ENCODE measurements around the gene KRTAP5-2.

KRTAP5-2 gene

DNA sequence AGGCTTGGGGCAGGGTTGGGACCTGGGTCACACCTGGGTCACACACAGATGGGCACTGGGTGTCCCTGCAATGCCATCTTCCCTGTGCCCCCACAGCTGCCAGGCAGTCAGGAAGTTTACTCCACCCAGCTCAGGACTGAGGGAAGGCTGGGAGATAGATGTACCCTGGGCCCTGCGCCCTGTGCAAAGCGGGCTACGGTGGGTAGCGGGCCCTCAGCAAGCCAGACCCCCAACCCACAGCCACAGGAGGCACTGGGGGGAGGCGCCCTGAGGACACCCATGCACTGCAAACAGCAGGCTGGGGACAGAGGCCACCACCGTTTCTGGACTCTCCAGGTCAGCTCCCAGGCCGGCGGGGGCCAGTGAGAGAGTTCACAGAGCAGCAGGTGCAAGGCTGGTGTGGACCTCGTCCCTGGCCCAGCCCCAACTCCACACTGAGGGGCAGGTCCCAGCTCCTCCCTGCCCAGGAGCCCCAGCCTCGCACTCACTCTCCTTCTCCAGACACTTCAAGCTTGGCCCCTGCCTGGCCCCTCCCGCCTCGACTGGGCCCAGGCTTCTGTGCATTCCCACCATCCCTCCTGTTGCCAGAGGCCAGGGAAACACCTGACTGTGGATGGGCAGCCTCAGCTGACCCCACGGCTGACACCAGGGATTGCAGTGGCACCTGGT, 30.9 kb downstream of the KRTAP5-2 start:
- no peak overlapping the region for H3K4me3 ChIP-seq (ENCODE audit: extremely low read depth, insufficient read depth, low read length, poor library complexity, severe bottlenecking)
- WGBS, 2 experiments (ENCODE audit: insufficient coverage in 2 of 2), result 81 to 86% methylated on average over 10 of the region's 13 CpGs
- H3K27ac ChIP-seq (ENCODE audit: low read depth, low read length, severe bottlenecking), result no peak overlapping the region
- peaks cover 16% of the 10 kb centered on the region for H3K36me3 ChIP-seq (ENCODE audit: control insufficient read depth, insufficient read depth, low read length)
- no peaks in the 10 kb centered on the region for H3K9me3 ChIP-seq (ENCODE audit: control insufficient read depth, low read length)
- H3K4me1 ChIP-seq (ENCODE audit: control insufficient read depth, insufficient read depth, low read length, poor library complexity, severe bottlenecking), result peaks cover 17% of the 10 kb centered on the region

DNA sequence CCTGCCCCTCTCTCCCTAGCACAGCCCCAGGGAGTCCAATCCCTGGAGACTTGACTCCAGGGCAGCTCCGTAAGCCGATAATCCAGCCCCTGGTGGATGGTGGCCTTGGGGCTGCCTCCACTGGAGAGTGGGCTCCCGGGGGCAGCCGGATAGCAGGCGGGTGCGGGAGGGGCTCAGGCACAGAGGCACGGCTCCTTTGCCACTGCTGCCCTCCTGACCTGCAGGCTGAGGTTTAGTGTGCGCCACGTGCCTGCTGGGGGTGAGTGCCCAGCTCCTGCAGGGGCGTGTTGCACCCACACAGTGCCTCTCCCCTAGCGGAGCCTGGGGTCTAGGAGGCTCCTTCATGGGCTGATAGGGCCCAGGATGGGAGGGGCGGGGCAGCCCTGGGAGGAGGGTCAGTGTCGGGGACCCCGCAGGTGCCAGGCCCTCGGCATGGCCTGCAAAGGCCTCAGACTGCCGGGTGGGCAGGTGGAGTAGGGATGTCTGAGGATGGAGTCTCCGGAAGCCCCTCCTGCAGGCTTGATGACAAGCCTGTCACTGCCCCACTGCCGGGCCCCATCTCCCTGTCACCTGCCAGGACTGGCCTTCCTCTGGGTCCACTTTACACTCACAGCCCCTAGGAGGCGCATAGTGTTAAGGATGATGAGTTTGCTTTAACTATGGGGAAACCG, 31.6 kb downstream of the KRTAP5-2 start:
- no peak overlapping the region for H3K4me3 ChIP-seq (ENCODE audit: extremely low read depth, insufficient read depth, low read length, poor library complexity, severe bottlenecking)
- no peak overlapping the region for H3K27ac ChIP-seq (ENCODE audit: low read depth, low read length, severe bottlenecking)
- H3K9me3 ChIP-seq (ENCODE audit: control insufficient read depth, low read length), result no peaks in the 10 kb centered on the region
- peaks cover 17% of the 10 kb centered on the region for H3K4me1 ChIP-seq (ENCODE audit: control insufficient read depth, insufficient read depth, low read length, poor library complexity, severe bottlenecking)
- H3K36me3 ChIP-seq (ENCODE audit: control insufficient read depth, insufficient read depth, low read length), result peaks cover 23% of the 10 kb centered on the region
- WGBS, 2 experiments (ENCODE audit: insufficient coverage in 2 of 2), result 90 to 92% methylated on average over 13 to 14 of the region's 20 CpGs

DNA sequence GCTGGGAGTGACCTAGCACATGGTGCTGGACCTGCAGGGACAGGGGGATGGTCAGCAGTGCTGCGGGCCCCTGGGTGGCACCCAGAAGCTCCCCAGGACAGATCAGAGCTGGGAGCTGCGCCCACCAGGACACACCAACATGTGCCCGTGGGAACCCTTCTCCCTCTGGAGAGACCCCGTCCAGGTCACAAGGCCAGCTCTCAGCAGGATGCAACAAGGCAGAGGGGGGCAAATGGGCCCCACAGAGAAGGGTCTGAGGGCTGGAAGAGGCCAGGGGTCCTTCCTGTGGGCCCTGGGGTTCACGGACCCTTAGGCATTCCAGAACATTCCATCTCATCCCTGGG, 32.2 kb downstream of the KRTAP5-2 start:
- H3K9me3 ChIP-seq (ENCODE audit: control insufficient read depth, low read length), result no peaks in the 10 kb centered on the region
- H3K4me3 ChIP-seq (ENCODE audit: extremely low read depth, insufficient read depth, low read length, poor library complexity, severe bottlenecking), result no peak overlapping the region
- H3K27ac ChIP-seq (ENCODE audit: low read depth, low read length, severe bottlenecking), result no peak overlapping the region
- H3K4me1 ChIP-seq (ENCODE audit: control insufficient read depth, insufficient read depth, low read length, poor library complexity, severe bottlenecking), result peaks cover 17% of the 10 kb centered on the region
- H3K36me3 ChIP-seq (ENCODE audit: control insufficient read depth, insufficient read depth, low read length), result peaks cover 30% of the 10 kb centered on the region
- 91% methylated on average over 4 to 5 of the region's 5 CpGs for WGBS, 2 experiments (ENCODE audit: insufficient coverage in 2 of 2)

DNA sequence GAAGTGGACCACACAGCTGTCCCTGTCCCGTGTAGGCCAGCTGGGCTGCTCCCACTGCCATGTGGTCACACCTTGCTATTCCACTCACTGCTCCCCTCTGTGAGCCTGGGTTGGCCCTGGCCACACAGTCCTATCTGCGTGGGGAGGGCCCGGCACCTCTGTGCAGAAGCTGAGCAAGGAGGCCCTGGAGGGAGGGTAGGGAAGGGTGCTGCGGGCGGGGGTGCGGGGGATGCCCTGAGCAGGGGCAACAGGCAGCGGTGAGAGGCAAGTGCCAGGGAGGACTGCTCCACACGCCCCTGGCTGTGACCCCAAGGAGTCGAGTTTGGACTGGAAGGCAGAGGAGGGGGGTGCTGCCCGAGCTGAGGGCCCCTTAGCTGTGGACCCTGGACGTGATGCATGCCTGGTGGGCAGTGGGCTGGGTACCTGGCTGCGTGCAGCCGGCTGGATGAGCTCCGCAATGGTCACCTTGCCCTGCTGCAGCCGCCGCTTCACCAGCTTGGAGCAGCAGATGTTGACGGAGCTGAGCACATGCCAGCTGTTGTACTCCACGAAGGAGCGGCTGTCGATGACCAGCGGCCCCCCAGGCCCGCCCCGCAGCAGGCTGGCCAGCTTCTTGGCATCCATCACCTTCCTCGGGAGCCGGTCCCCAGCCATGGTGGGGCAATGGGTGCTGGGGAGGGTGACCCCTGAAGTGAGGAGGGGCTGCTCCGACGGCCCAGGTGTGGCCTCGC, 32.8 kb downstream of the KRTAP5-2 start:
- no peaks in the 10 kb centered on the region for H3K9me3 ChIP-seq (ENCODE audit: control insufficient read depth, low read length)
- H3K27ac ChIP-seq (ENCODE audit: low read depth, low read length, severe bottlenecking), result no peak overlapping the region
- 92 to 93% methylated on average over 26 to 28 of the region's 28 CpGs for WGBS, 2 experiments (ENCODE audit: insufficient coverage in 2 of 2)
- peaks cover 17% of the 10 kb centered on the region for H3K4me1 ChIP-seq (ENCODE audit: control insufficient read depth, insufficient read depth, low read length, poor library complexity, severe bottlenecking)
- H3K36me3 ChIP-seq (ENCODE audit: control insufficient read depth, insufficient read depth, low read length), result peaks cover 30% of the 10 kb centered on the region
- no peak overlapping the region for H3K4me3 ChIP-seq (ENCODE audit: extremely low read depth, insufficient read depth, low read length, poor library complexity, severe bottlenecking)

DNA sequence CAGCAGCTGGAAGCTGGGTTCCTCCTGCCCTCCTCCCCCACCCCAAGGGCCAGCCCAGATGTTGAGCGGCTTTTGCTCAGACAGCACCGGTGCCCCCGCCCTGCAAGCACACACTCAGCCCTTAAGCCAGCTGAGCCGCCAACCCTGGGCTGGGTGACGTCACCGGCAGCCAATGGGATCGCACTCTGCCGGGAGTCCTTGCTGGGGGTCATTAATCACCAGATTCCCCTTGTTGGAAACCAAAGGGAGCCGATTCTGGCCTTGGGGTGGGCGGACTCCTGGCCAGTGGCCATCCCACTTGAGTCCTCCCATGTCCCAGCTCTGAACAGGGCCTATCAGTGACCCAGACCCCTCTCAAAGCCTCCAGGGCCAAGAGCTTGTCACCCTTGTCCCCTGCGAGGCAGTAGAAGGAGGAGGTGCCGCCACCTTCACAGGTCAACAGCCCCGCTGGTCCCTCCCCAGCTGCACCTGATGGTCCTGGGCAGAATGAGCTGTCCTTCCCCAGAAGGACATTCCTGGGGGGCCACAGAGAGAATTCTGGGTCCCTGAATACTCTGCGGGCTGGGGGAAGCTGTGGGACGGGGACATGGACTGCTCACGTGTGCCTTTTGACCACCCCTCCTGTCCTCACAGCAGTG, 33.4 kb downstream of the KRTAP5-2 start:
- no peaks in the 10 kb centered on the region for H3K9me3 ChIP-seq (ENCODE audit: control insufficient read depth, low read length)
- no peak overlapping the region for H3K4me3 ChIP-seq (ENCODE audit: extremely low read depth, insufficient read depth, low read length, poor library complexity, severe bottlenecking)
- H3K36me3 ChIP-seq (ENCODE audit: control insufficient read depth, insufficient read depth, low read length), result peaks cover 36% of the 10 kb centered on the region
- 40 to 44% methylated on average over 15 to 16 of the region's 16 CpGs for WGBS, 2 experiments (ENCODE audit: insufficient coverage in 2 of 2)
- no peak overlapping the region for H3K27ac ChIP-seq (ENCODE audit: low read depth, low read length, severe bottlenecking)
- peaks cover 14% of the 10 kb centered on the region for H3K4me1 ChIP-seq (ENCODE audit: control insufficient read depth, insufficient read depth, low read length, poor library complexity, severe bottlenecking)

DNA sequence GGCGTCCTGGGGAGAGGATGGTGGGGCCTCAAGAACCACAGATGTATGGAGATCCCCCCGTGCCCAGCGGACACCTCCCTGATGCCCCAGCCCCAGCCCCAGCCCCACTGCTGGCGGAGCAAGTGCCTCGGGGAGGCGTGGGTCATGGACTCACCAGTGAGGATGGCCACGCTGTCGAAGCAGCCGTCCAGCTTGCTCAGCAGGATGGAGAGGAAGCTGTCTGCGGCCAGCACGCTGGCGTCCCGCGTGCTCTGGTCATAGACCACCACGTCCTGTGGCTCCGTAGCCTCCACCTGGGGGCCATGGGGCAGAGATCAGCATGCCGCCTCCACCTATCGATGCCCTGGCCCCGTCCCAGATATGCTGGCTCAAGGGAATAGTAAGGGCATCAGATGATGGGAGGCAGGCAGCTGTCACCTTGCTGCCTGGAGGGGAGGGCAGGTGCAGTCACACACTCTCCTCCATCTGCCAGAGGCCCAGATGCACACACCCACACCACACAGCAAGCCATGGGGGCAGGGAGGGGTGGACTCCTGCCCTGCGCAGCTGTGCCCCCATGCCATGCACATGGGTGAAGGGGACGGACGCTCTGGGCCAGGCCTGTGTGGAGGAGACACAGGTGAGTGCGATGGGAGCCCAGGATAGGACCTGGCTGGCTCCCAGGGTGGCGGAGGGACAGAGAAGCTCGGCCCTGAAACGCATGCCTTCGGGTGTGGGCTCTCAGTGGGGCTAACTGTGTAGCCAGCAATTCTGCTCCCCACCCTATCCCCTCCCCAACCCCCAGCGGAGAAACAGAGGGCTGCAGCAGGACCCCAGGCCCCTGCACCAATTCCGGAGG, 34.2 kb downstream of the KRTAP5-2 start:
- Histone ChIP-seq H3K36me3 (ENCODE audit: control insufficient read depth, insufficient read depth, low read length) (peaks cover 36% of the 10 kb centered on the region), H3K4me1 (ENCODE audit: control insufficient read depth, insufficient read depth, low read length, poor library complexity, severe bottlenecking) (peaks cover 14% of the 10 kb centered on the region)
- 82 to 88% methylated on average over 21 to 23 of the region's 29 CpGs for WGBS, 2 experiments (ENCODE audit: insufficient coverage in 2 of 2)

DNA sequence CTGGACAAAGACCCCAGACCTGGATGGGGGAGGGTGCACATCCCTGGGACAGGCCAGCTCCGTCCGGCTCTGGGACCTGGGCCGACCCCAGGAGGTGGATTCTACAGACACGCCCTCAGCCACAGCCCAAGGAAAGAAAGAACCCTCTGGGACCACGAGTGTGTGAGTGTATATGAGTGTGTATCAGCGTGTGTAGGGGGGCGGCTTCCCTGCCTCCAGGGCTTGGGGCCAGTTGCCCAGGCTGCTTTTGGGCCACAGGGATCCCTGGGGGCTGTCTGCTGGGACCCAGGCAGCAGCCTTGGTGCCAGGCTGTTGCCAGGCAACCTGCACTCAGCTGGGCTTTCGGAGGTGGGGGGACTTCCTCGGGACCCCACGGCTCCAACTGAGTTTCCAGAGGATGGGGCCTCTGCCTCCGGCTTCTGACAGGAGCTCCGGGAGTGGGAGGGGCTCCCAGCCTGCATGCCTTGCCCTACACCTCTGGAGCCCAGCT, 34.9 kb downstream of the KRTAP5-2 start:
- H3K27ac ChIP-seq (ENCODE audit: low read depth, low read length, severe bottlenecking), result no peak overlapping the region
- WGBS, 2 experiments (ENCODE audit: insufficient coverage in 2 of 2), result 93 to 96% methylated on average over 7 to 11 of the region's 12 CpGs

More for the DNA sequence above, 34.2 kb downstream of the KRTAP5-2 start:
- Histone ChIP-seq H3K9me3 (ENCODE audit: control insufficient read depth, low read length) (no peaks in the 10 kb centered on the region), H3K27ac (ENCODE audit: low read depth, low read length, severe bottlenecking) (no peak overlapping the region), H3K4me3 (ENCODE audit: extremely low read depth, insufficient read depth, low read length, poor library complexity, severe bottlenecking) (no peak overlapping the region)

DNA sequence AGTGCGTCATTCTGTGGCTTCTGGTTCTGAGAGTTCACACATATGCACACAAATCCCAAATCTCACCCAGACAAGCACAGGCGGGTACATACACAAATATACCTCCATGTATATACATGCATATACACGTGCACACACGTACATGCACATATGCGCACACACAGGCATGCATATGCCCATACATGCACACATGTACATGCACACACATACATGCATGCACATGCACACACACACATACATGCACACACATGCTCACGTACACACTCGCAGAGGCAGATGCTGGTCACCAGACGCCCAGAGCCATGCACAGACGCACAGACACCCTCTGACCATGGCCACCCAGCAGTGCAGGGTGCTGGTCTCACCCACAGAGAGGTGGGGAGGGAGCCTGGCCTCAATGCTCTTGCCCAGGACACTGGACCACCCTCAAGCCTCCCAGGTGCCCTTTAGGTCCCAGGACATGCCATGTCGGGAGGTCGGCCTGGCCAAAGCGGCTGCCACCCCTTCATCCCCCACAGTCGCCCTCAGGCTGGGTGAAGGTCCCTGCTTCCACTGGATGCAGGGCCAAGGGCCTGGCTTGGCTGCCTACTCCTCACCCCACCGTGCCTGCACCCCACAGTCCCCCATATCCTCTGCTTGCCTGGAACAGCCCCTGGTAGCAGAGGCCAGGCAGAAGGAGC, 35.5 kb downstream of the KRTAP5-2 start:
- WGBS, 2 experiments (ENCODE audit: insufficient coverage in 2 of 2), result 92 to 94% methylated on average over 10 to 14 of the region's 14 CpGs
- Histone ChIP-seq H3K4me3 (ENCODE audit: extremely low read depth, insufficient read depth, low read length, poor library complexity, severe bottlenecking) (no peak overlapping the region), H3K36me3 (ENCODE audit: control insufficient read depth, insufficient read depth, low read length) (peaks cover 44% of the 10 kb centered on the region), H3K4me1 (ENCODE audit: control insufficient read depth, insufficient read depth, low read length, poor library complexity, severe bottlenecking) (peaks cover 16% of the 10 kb centered on the region), H3K9me3 (ENCODE audit: control insufficient read depth, low read length) (no peaks in the 10 kb centered on the region), H3K27ac (ENCODE audit: low read depth, low read length, severe bottlenecking) (no peak overlapping the region)

More for the DNA sequence above, 34.9 kb downstream of the KRTAP5-2 start:
- H3K36me3 ChIP-seq (ENCODE audit: control insufficient read depth, insufficient read depth, low read length), result peaks cover 42% of the 10 kb centered on the region
- H3K9me3 ChIP-seq (ENCODE audit: control insufficient read depth, low read length), result no peaks in the 10 kb centered on the region
- no peak overlapping the region for H3K4me3 ChIP-seq (ENCODE audit: extremely low read depth, insufficient read depth, low read length, poor library complexity, severe bottlenecking)
- peaks cover 17% of the 10 kb centered on the region for H3K4me1 ChIP-seq (ENCODE audit: control insufficient read depth, insufficient read depth, low read length, poor library complexity, severe bottlenecking)

DNA sequence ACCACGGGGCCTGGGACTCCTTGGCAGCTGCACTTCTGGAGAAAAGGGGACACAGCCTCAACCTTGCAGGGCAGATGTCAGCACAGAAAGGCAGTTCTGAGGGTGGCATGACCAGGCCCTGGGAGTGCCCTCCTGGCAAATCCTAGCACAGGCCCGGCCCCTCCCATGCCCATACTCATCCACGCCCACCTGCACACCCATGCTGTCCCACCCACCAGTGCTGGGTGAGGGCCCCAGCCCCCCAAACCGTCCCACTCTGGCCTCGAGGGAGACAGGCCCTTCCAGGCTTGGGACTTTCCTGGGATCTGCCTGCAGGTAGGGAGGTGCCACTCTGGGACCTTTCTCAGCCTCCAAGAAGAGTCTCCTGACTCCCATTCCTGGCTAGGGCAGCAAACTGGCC, 36.1 kb downstream of the KRTAP5-2 start:
- peaks cover 16% of the 10 kb centered on the region for H3K4me1 ChIP-seq (ENCODE audit: control insufficient read depth, insufficient read depth, low read length, poor library complexity, severe bottlenecking)
- WGBS, 2 experiments (ENCODE audit: insufficient coverage in 2 of 2), result 85 to 91% methylated on average over 4 to 5 of the region's 5 CpGs
- H3K36me3 ChIP-seq (ENCODE audit: control insufficient read depth, insufficient read depth, low read length), result peaks cover 46% of the 10 kb centered on the region
- H3K9me3 ChIP-seq (ENCODE audit: control insufficient read depth, low read length), result no peaks in the 10 kb centered on the region
- H3K27ac ChIP-seq (ENCODE audit: low read depth, low read length, severe bottlenecking), result no peak overlapping the region
- no peak overlapping the region for H3K4me3 ChIP-seq (ENCODE audit: extremely low read depth, insufficient read depth, low read length, poor library complexity, severe bottlenecking)

Measured in mesodermal cell (in vitro differentiated cells).